Measurements from ENCODE around the gene MSMO1. TPM values are rescaled to one million over a fixed set of nuclear protein-coding genes. Genes with fewer than 3 reads are reported as not detected.

Gene MSMO1
- polyA plus RNA-seq, 1 donor (not counting 4 experiments of a cell fraction or from before 2014, with no cell fraction given): 541 TPM

GRCh38 chr4:165309456-165309855 is 18.0 kb upstream of the MSMO1 start:
- Histone ChIP-seq H3K4me3 (ENCODE audit: control insufficient read depth in 2 of 3, extremely low read depth in 1 of 3, insufficient read depth in 2 of 3, low read depth in 1 of 3, low read length in 3 of 3) (no peak overlapping the region), H3K27ac (ENCODE audit: control insufficient read depth, insufficient read depth, low read length) (no peak overlapping the region), H3K9ac (ENCODE audit: control insufficient read depth, extremely low read depth, insufficient read depth, low read length) (no peak overlapping the region), H3K9me1 (ENCODE audit: control insufficient read depth, extremely low read depth, insufficient read depth, low read length) (no peaks in the 10 kb centered on the region), H4K20me1 (ENCODE audit: control insufficient read depth, extremely low read depth, insufficient read depth, low read length) (no peaks in the 10 kb centered on the region), H3K36me3 (ENCODE audit: control insufficient read depth in 2 of 2, extremely low read depth in 1 of 2, insufficient read depth in 2 of 2, low read length in 2 of 2) (peaks cover 1 to 4% of the 10 kb centered on the region in 2 experiments), H3K4me2 (ENCODE audit: control insufficient read depth, extremely low read depth, insufficient read depth, low read depth, low read length) (no peak overlapping the region), H3K9me3 (ENCODE audit: control insufficient read depth, low read depth, low read length) (no peaks in the 10 kb centered on the region), H3K4me1 (ENCODE audit: control insufficient read depth, extremely low read depth, insufficient read depth, low read length) (peaks cover 14% of the 10 kb centered on the region), H3K27me3 (ENCODE audit: control insufficient read depth, extremely low read depth, insufficient read depth, low read length) (no peaks in the 10 kb centered on the region), H2AFZ (ENCODE audit: control insufficient read depth, low read length) (no peak overlapping the region), H3K79me2 (ENCODE audit: control insufficient read depth, insufficient read depth, low read length) (no peaks in the 10 kb centered on the region)
- no peak for TF ChIP-seq CTCF (optimal IDR thresholded peaks at IDR 0.05 in 1 of 3, IDR thresholded peaks at IDR 0.05 in 1 of 3, conservative IDR thresholded peaks at IDR 0.05 in 1 of 3; ENCODE audit: extremely low read depth in 1 of 3, insufficient read depth in 2 of 3, low read length in 3 of 3)
- no peak for TF ChIP-seq EZH2 (IDR thresholded peaks at IDR 0.05; ENCODE audit: low read length)
- DNase-seq (ENCODE audit: low read depth, low spot score) (no peak), FAIRE-seq (no peak)
- dilution Hi-C loops (cut with MboI; ENCODE audit: extremely low pct_ligation_motif_present, low sequenced_read_pairs): no loop called here

DNA sequence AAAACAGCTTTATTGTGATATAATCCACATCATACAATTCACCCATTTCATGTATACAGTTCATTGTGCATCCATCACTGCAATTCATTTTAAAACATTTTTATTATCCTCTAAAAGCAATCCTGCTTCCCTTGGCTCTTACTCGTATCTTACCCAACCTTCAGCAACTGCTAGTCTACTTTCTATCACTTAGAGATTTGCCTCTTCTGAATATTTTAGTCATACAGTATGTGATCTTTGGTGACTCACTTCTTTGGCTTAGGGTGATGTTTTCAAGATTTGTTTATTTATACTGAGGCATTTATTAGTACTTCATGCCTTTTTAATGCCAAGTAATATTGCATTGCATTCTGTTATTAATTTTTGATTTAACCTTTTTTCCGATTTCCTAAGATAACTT is 15.0 kb upstream of the MSMO1 start:
- no peaks in the 10 kb centered on the region for H3K9me1 ChIP-seq (ENCODE audit: control insufficient read depth, extremely low read depth, insufficient read depth, low read length)
- no peaks in the 10 kb centered on the region for H4K20me1 ChIP-seq (ENCODE audit: control insufficient read depth, extremely low read depth, insufficient read depth, low read length)
- H3K27me3 ChIP-seq (ENCODE audit: control insufficient read depth, extremely low read depth, insufficient read depth, low read length): no peaks in the 10 kb centered on the region
- DNase-seq (ENCODE audit: low read depth, low spot score): no peak
- peaks cover 14% of the 10 kb centered on the region for H3K4me1 ChIP-seq (ENCODE audit: control insufficient read depth, extremely low read depth, insufficient read depth, low read length)
- TF ChIP-seq EZH2 (IDR thresholded peaks at IDR 0.05; ENCODE audit: low read length): no peak
- H3K27ac ChIP-seq (ENCODE audit: control insufficient read depth, insufficient read depth, low read length): no peak overlapping the region
- H3K4me2 ChIP-seq (ENCODE audit: control insufficient read depth, extremely low read depth, insufficient read depth, low read depth, low read length): no peak overlapping the region
- dilution Hi-C loops (cut with MboI; ENCODE audit: extremely low pct_ligation_motif_present, low sequenced_read_pairs): no loop called here
- H3K9me3 ChIP-seq (ENCODE audit: control insufficient read depth, low read depth, low read length): no peaks in the 10 kb centered on the region
- no peak for FAIRE-seq
- peaks cover 0 to 1% of the 10 kb centered on the region in 2 experiments for H3K36me3 ChIP-seq (ENCODE audit: control insufficient read depth in 2 of 2, extremely low read depth in 1 of 2, insufficient read depth in 2 of 2, low read length in 2 of 2)
- H3K4me3 ChIP-seq (ENCODE audit: control insufficient read depth in 2 of 3, extremely low read depth in 1 of 3, insufficient read depth in 2 of 3, low read depth in 1 of 3, low read length in 3 of 3): no peak overlapping the region
- H2AFZ ChIP-seq (ENCODE audit: control insufficient read depth, low read length): no peak overlapping the region
- H3K9ac ChIP-seq (ENCODE audit: control insufficient read depth, extremely low read depth, insufficient read depth, low read length): no peak overlapping the region
- H3K79me2 ChIP-seq (ENCODE audit: control insufficient read depth, insufficient read depth, low read length): no peaks in the 10 kb centered on the region

GRCh38 chr4:165319030-165319429 is 8.4 kb upstream of the MSMO1 start:
- Histone ChIP-seq H3K4me2 (ENCODE audit: control insufficient read depth, extremely low read depth, insufficient read depth, low read depth, low read length) (no peak overlapping the region), H4K20me1 (ENCODE audit: control insufficient read depth, extremely low read depth, insufficient read depth, low read length) (no peaks in the 10 kb centered on the region), H3K4me3 (ENCODE audit: control insufficient read depth in 2 of 3, extremely low read depth in 1 of 3, insufficient read depth in 2 of 3, low read depth in 1 of 3, low read length in 3 of 3) (no peak overlapping the region), H3K9ac (ENCODE audit: control insufficient read depth, extremely low read depth, insufficient read depth, low read length) (no peak overlapping the region), H3K27me3 (ENCODE audit: control insufficient read depth, extremely low read depth, insufficient read depth, low read length) (no peaks in the 10 kb centered on the region), H3K9me3 (ENCODE audit: control insufficient read depth, low read depth, low read length) (no peaks in the 10 kb centered on the region), H3K9me1 (ENCODE audit: control insufficient read depth, extremely low read depth, insufficient read depth, low read length) (no peaks in the 10 kb centered on the region), H3K27ac (ENCODE audit: control insufficient read depth, insufficient read depth, low read length) (no peak overlapping the region), H3K36me3 (ENCODE audit: control insufficient read depth in 2 of 2, extremely low read depth in 1 of 2, insufficient read depth in 2 of 2, low read length in 2 of 2) (peaks cover 0 to 1% of the 10 kb centered on the region in 2 experiments), H3K4me1 (ENCODE audit: control insufficient read depth, extremely low read depth, insufficient read depth, low read length) (no peaks in the 10 kb centered on the region), H2AFZ (ENCODE audit: control insufficient read depth, low read length) (no peak overlapping the region), H3K79me2 (ENCODE audit: control insufficient read depth, insufficient read depth, low read length) (no peaks in the 10 kb centered on the region)
- dilution Hi-C loops (cut with MboI; ENCODE audit: extremely low pct_ligation_motif_present, low sequenced_read_pairs): no loop called here
- no peak for DNase-seq (ENCODE audit: low read depth, low spot score)
- no peak for FAIRE-seq
- TF ChIP-seq CTCF (optimal IDR thresholded peaks at IDR 0.05 in 1 of 3, IDR thresholded peaks at IDR 0.05 in 1 of 3, conservative IDR thresholded peaks at IDR 0.05 in 1 of 3; ENCODE audit: extremely low read depth in 1 of 3, insufficient read depth in 2 of 3, low read length in 3 of 3) (no peak), EZH2 (IDR thresholded peaks at IDR 0.05; ENCODE audit: low read length) (no peak)
